Measurements from ENCODE around the gene SEC61A2.

The SEC61A2 gene

GRCh38 chr10:12180221-12180974, 50.9 kb downstream of the SEC61A2 start:
- TF ChIP-seq CTCF (IDR thresholded peaks at IDR 0.05; ENCODE audit: control extremely low read depth, extremely low read depth, low read depth, missing control alignments) = no peak
- CTCF ChIA-PET = interaction anchor here (1.0 to 1.9 kb wide), 4 partner anchors 11 to 19 kb away, joined by 4 to 5 read pairs (median 4); partner anchors contain the start of genes CDC123 and NUDT5
- POLR2A ChIA-PET = no interaction called here
- DNase-seq (ENCODE audit: extremely low spot score) = no peak

- POLR2A ChIA-PET = no interaction called here
- CTCF ChIA-PET = interaction anchor here (1.3 to 1.9 kb wide), 4 partner anchors 12 to 20 kb away, joined by 4 to 5 read pairs (median 4); no protein-coding TSS in a partner anchor
Observed at GRCh38 chr10:12181065-12181775, 51.7 kb downstream of the SEC61A2 start.

GRCh38 chr10:12184165-12184564, 54.7 kb downstream of the SEC61A2 start:
- no peak for DNase-seq (ENCODE audit: extremely low spot score)
- no peak for TF ChIP-seq CTCF (IDR thresholded peaks at IDR 0.05; ENCODE audit: control extremely low read depth, extremely low read depth, low read depth, missing control alignments)
- CTCF ChIA-PET = interaction anchor here (1.2 kb wide), 1 partner anchor 9 kb away, joined by 3 read pairs; no protein-coding TSS in a partner anchor
- POLR2A ChIA-PET = no interaction called here

More at GRCh38 chr10:12181065-12181775, 51.7 kb downstream of the SEC61A2 start:
- TF ChIP-seq CTCF (IDR thresholded peaks at IDR 0.05; ENCODE audit: control extremely low read depth, extremely low read depth, low read depth, missing control alignments) = no peak
- peak; percentile 43 for DNase-seq (ENCODE audit: extremely low spot score)

DNA sequence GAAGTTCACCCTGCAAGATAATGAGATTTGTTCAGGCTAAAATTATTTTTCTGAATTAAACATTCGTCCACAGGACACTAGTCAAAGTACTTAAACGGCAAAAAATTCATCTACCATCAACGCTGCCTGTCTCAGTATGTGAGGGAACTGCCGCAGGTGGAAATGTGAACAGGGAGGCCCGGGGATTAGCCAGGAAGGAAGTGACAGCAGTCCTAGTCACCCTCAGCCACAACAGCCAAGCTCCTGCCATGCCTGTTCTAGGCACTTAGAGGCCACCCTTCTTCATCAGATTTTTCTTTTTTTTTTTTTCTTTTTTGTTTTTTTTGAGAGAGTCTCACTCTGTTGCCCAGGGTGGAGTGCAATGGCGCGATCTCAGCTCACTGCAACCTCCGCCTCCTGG, 56.8 kb downstream of the SEC61A2 start:
- no peak for DNase-seq (ENCODE audit: extremely low spot score)

GRCh38 chr10:12187321-12187905, 57.9 kb downstream of the SEC61A2 start:
- no peak for DNase-seq (ENCODE audit: extremely low spot score)
- CTCF ChIA-PET = no interaction called here
- POLR2A ChIA-PET = interaction anchor here (0.7 kb wide), 1 partner anchor 13 kb away, joined by 3 read pairs; no protein-coding TSS in a partner anchor
- no peak for TF ChIP-seq CTCF (IDR thresholded peaks at IDR 0.05; ENCODE audit: control extremely low read depth, extremely low read depth, low read depth, missing control alignments)

More for the DNA sequence above, 56.8 kb downstream of the SEC61A2 start:
- CTCF ChIA-PET = interaction anchor here (0.9 kb wide), 1 partner anchor 14 kb away, joined by 3 read pairs; no protein-coding TSS in a partner anchor
- no peak for TF ChIP-seq CTCF (IDR thresholded peaks at IDR 0.05; ENCODE audit: control extremely low read depth, extremely low read depth, low read depth, missing control alignments)
- POLR2A ChIA-PET = interaction anchor here (0.6 kb wide), 1 partner anchor 9 kb away, joined by 3 read pairs; the partner anchor contains the start of genes CDC123 and NUDT5

- CTCF ChIA-PET = no interaction called here
- no peak for TF ChIP-seq CTCF (IDR thresholded peaks at IDR 0.05; ENCODE audit: control extremely low read depth, extremely low read depth, low read depth, missing control alignments)
- POLR2A ChIA-PET = no interaction called here
- no peak for DNase-seq (ENCODE audit: extremely low spot score)
Observed at GRCh38 chr10:12188656-12189055, 59.2 kb downstream of the SEC61A2 start.

Measured in GM10248 (cell line).